ENCODE data around the gene RALGAPA2.

GRCh38 chr20:20386192-20386591 lies 326.3 kb downstream of the RALGAPA2 start:
- TF ChIP-seq, protein P1, sequence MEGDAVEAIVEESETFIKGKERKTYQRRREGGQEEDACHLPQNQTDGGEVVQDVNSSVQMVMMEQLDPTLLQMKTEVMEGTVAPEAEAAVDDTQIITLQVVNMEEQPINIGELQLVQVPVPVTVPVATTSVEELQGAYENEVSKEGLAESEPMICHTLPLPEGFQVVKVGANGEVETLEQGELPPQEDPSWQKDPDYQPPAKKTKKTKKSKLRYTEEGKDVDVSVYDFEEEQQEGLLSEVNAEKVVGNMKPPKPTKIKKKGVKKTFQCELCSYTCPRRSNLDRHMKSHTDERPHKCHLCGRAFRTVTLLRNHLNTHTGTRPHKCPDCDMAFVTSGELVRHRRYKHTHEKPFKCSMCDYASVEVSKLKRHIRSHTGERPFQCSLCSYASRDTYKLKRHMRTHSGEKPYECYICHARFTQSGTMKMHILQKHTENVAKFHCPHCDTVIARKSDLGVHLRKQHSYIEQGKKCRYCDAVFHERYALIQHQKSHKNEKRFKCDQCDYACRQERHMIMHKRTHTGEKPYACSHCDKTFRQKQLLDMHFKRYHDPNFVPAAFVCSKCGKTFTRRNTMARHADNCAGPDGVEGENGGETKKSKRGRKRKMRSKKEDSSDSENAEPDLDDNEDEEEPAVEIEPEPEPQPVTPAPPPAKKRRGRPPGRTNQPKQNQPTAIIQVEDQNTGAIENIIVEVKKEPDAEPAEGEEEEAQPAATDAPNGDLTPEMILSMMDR (IDR thresholded peaks at IDR 0.05) = no peak
- TF ChIP-seq SREBF2 (IDR thresholded peaks at IDR 0.05) = no peak
